Kidney (tissue), 14 donors: ENCODE results near the gene SLC39A12. TPM values are rescaled to one million over a fixed set of nuclear protein-coding genes. Genes with fewer than 3 reads are reported as not detected.

Experiments used
- DNase-seq, 5 donors: peaks; one replicate each; pipeline ENCODE4 v3.0.0-alpha.2; 2013 to 2020
- FAIRE-seq: peaks from 2 replicates; lab custom pipeline; 2012; peaks lifted over from hg19 to GRCh38; lab: Jason Lieb, UNC
- H3K27ac ChIP-seq, 2 donors: one replicate each; pipeline ENCODE4 v1.7.0; 2013; ENCODE audit warnings: low read depth in 2 of 2, low read length in 2 of 2, inconsistent platforms in 1 of 2
- H3K27me3 ChIP-seq: one replicate; pipeline ENCODE4 v1.7.1; 2013; ENCODE audit warnings: low read length, inconsistent platforms; ENCODE audit not compliant: control insufficient read depth, insufficient read depth
- H3K36me3 ChIP-seq, 3 donors: one replicate each; pipeline versions ENCODE4 v1.7.0 to v1.7.1; 2013; ENCODE audit warnings: low read length in 3 of 3, control low read depth in 1 of 3, inconsistent platforms in 1 of 3; ENCODE audit not compliant: insufficient read depth in 3 of 3, control insufficient read depth in 2 of 3
- H3K4me1 ChIP-seq, 3 donors: one replicate each; pipeline versions ENCODE4 v1.7.0 to v1.7.1; 2013; ENCODE audit warnings: low read length in 3 of 3, inconsistent platforms in 1 of 3, low read depth in 1 of 3; ENCODE audit not compliant: control insufficient read depth in 2 of 3, insufficient read depth in 2 of 3
- H3K4me3 ChIP-seq, 3 donors: one replicate each; pipeline versions ENCODE4 v1.7.0 to v1.8.1; 2013; ENCODE audit warnings: low read length in 3 of 3, control low read depth in 1 of 3, inconsistent platforms in 1 of 3
- H3K9ac ChIP-seq, 3 donors: one replicate each; pipeline versions ENCODE4 v1.7.0 to v1.7.1; 2013; ENCODE audit warnings: low read length in 3 of 3, control low read depth in 1 of 3, inconsistent platforms in 1 of 3
- H3K9me3 ChIP-seq, 3 donors: one replicate each; pipeline versions ENCODE4 v1.7.0 to v1.7.1; 2013; ENCODE audit warnings: low read length in 3 of 3, control low read depth in 1 of 3, inconsistent platforms in 1 of 3; ENCODE audit not compliant: control insufficient read depth in 2 of 3, insufficient read depth in 1 of 3
- CTCF ChIP-seq: IDR thresholded peaks from 3 replicates; pipeline ENCODE4 v1.5.1; 2012; ENCODE audit warnings: mild to moderate bottlenecking, moderate library complexity, borderline replicate concordance; ENCODE audit not compliant: insufficient read depth; ENCODE audit errors: extremely low read depth
- intact Hi-C: fragments of 100-400 bp; cut with DNase I; formaldehyde crosslinking; loops from one replicate; pipeline ENCODE4 v1.11.1; 2022
- polyA plus RNA-seq: library from polyadenylated mRNA; stranded (reverse); fragments of 350-450 nt; fragmentation: Illumina TruSeq; extraction: RNeasy Lipid Tissue Mini Kit (QIAGEN cat#74804); gene quantifications from one replicate; pipeline ENCODE4 v1.2.3, GENCODE V29; 2014; ENCODE audit warnings: low read depth, low replicate concordance; ENCODE audit not compliant: insufficient read depth
- total RNA-seq: library from RNA; stranded (reverse); fragmentation: NEBNext Ultra II Directional; extraction: Animal tissue kit (Norgen Biotek cat#: 25700); gene quantifications from one replicate; pipeline ENCODE4 v1.2.1, GENCODE V29; 2021
- donor health status: control.
- donor health status: control.
- donor health status: control.
- donor health status: control.
- donor health status: control.
- donor health status: DM: yes; HTN: yes; CAD: no.
- donor health status: Normal renal cell carcinoma (clear cell type).

The SLC39A12 gene
- total and polyA plus RNA-seq, 2 donors from 2014 or later = 0.16 TPM; not detected in 1

DNA sequence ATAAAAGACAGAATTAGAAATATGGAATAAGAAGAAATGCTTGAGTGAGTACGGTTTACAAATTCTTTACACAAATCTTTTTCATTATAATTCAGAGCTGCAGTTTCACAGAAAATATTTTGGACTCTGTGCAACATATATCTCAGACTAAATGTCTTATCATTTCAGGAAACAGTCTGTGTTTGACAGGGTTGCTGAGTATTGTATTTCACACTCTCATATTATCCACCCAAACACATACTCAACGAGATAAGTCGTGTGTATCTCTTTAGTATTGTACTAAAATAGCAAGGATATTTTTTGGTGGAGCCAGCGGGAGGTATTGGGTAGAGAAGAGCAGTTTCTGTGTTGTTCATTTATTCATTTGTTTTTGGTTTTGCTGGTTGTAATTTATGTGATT lies 39.0 kb upstream of the SLC39A12 start:
- H3K4me3 ChIP-seq = no peak overlapping the region
- no peak overlapping the region for H3K9ac ChIP-seq
- no peaks in the 10 kb centered on the region for H3K36me3 ChIP-seq
- no peaks in the 10 kb centered on the region for H3K9me3 ChIP-seq
- FAIRE-seq = no peak
- no peak for DNase-seq
- no peaks in the 10 kb centered on the region for H3K4me1 ChIP-seq
- TF ChIP-seq CTCF = no peak
- no peak overlapping the region for H3K27ac ChIP-seq
- no peaks in the 10 kb centered on the region for H3K27me3 ChIP-seq
- intact Hi-C loops = no loop called here

- Histone ChIP-seq H3K27me3 (no peaks in the 10 kb centered on the region), H3K9me3 (no peaks in the 10 kb centered on the region), H3K4me3 (no peak overlapping the region), H3K27ac (no peak overlapping the region), H3K9ac (no peak overlapping the region), H3K4me1 (no peaks in the 10 kb centered on the region), H3K36me3 (no peaks in the 10 kb centered on the region)
- intact Hi-C loops = no loop called here
- no peak for TF ChIP-seq CTCF
- FAIRE-seq = no peak
- no peak for DNase-seq
Measured at GRCh38 chr10:17913604-17914003, 38.1 kb upstream of the SLC39A12 start.

DNA sequence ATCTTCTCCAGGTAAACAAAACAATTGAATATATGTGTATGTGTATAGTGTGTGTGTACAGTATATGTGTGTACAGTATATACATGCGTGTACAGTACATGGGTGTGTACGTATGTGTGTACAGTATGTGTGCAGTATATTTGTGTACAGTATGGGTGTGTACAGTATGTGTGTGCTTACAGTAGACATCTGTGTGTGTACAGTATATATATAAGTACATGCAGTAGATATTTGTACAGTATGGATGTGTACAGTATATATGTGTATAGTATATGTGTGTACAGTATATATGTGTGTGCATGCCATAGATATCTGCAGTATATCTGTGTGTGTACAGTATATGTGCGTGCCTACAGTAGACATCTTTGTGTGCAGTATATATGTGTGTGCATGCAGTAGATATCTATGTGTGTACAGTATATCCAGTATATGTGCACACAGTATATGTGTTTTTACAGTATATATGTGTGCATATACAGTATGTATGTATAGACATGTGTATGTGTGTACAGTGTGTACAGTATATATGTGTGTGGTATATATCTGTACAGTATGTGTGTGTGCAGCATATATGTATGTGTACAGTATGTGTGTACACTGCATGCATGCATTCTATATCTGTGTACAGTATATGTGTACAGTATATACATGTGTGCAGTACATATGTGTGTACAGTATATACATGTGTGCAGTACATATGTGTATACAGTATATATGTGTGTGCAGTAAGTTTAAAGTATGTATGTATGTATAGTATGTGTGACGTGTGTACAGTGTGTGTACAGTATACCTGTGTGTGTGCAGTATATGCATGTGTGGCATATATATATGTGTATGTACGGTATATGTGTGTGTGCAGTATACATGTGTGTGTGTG lies 37.3 kb upstream of the SLC39A12 start:
- Histone ChIP-seq H3K27ac (no peak overlapping the region), H3K4me3 (no peak overlapping the region), H3K4me1 (no peaks in the 10 kb centered on the region), H3K9ac (no peak overlapping the region), H3K36me3 (no peaks in the 10 kb centered on the region), H3K27me3 (no peaks in the 10 kb centered on the region), H3K9me3 (no peaks in the 10 kb centered on the region)
- TF ChIP-seq CTCF = no peak
- intact Hi-C loops = no loop called here
- no peak for DNase-seq
- no peak for FAIRE-seq
